ENCODE data around the gene LRRC7.

LRRC7 gene

GRCh38 chr1:69993810-69994209 is 426.1 kb downstream of the LRRC7 start:
- TF ChIP-seq REST (IDR thresholded peaks at IDR 0.05; ENCODE audit: low read depth) = no peak
- TF ChIP-seq MAX (IDR thresholded peaks at IDR 0.05) = no peak
- TF ChIP-seq YY1 (IDR thresholded peaks at IDR 0.05; ENCODE audit: low read depth) = no peak
- TF ChIP-seq NFIC (IDR thresholded peaks at IDR 0.05) = no peak
- no peak for TF ChIP-seq ZBTB7A (IDR thresholded peaks at IDR 0.05; ENCODE audit: low read depth)
- TF ChIP-seq TAF1 (IDR thresholded peaks at IDR 0.05; ENCODE audit: low read depth) = no peak
- TF ChIP-seq CREB1 (IDR thresholded peaks at IDR 0.05; ENCODE audit: low read depth) = no peak
- no peak for TF ChIP-seq RAD21 (IDR thresholded peaks at IDR 0.05; ENCODE audit: low read depth)
- TF ChIP-seq TEAD4 (IDR thresholded peaks at IDR 0.05) = no peak
- TF ChIP-seq FOXM1 (IDR thresholded peaks at IDR 0.05; ENCODE audit: borderline replicate concordance, low read depth) = no peak
- no peak for TF ChIP-seq TCF12 (IDR thresholded peaks at IDR 0.05; ENCODE audit: low read depth)
- TF ChIP-seq CEBPB (IDR thresholded peaks at IDR 0.05) = no peak
- TF ChIP-seq, protein P1, sequence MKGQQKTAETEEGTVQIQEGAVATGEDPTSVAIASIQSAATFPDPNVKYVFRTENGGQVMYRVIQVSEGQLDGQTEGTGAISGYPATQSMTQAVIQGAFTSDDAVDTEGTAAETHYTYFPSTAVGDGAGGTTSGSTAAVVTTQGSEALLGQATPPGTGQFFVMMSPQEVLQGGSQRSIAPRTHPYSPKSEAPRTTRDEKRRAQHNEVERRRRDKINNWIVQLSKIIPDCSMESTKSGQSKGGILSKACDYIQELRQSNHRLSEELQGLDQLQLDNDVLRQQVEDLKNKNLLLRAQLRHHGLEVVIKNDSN (IDR thresholded peaks at IDR 0.05) = no peak
- no peak for TF ChIP-seq EP300 (IDR thresholded peaks at IDR 0.05; ENCODE audit: borderline replicate concordance)
- TF ChIP-seq EGR1 (IDR thresholded peaks at IDR 0.05) = no peak

DNA sequence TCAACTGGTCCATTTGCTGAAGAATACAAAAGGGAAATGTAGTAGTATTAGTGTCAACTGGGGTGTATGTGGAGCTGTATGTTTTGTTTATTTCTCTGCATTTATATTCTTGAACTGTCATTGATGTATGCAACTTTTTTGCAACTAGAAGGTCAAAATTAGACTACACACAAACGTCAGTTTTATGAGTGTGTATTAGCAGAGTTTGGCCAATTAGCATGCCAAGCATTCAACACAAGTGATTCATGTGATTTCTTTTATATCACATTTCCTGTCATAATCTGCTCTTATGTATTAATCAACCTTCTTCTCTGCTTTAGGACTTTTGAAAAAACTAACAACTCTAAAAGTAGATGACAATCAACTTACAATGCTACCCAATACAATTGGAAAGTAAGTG is 426.5 kb downstream of the LRRC7 start:
- TF ChIP-seq YY1 (IDR thresholded peaks at IDR 0.05; ENCODE audit: low read depth) (no peak), TEAD4 (IDR thresholded peaks at IDR 0.05) (no peak), REST (IDR thresholded peaks at IDR 0.05; ENCODE audit: low read depth) (no peak), FOXM1 (IDR thresholded peaks at IDR 0.05; ENCODE audit: borderline replicate concordance, low read depth) (no peak), MAX (IDR thresholded peaks at IDR 0.05) (no peak), CREB1 (IDR thresholded peaks at IDR 0.05; ENCODE audit: low read depth) (no peak), EP300 (IDR thresholded peaks at IDR 0.05; ENCODE audit: borderline replicate concordance) (no peak), TCF12 (IDR thresholded peaks at IDR 0.05; ENCODE audit: low read depth) (no peak), RAD21 (IDR thresholded peaks at IDR 0.05; ENCODE audit: low read depth) (no peak), ZBTB7A (IDR thresholded peaks at IDR 0.05; ENCODE audit: low read depth) (no peak), EGR1 (IDR thresholded peaks at IDR 0.05) (no peak), NFIC (IDR thresholded peaks at IDR 0.05) (no peak), TAF1 (IDR thresholded peaks at IDR 0.05; ENCODE audit: low read depth) (no peak)
- TF ChIP-seq, protein P1 (IDR thresholded peaks at IDR 0.05) = no peak

GRCh38 chr1:69998847-69999246 is 431.1 kb downstream of the LRRC7 start:
- TF ChIP-seq TAF1 (IDR thresholded peaks at IDR 0.05; ENCODE audit: low read depth) = no peak
- TF ChIP-seq, protein P1 (IDR thresholded peaks at IDR 0.05) = no peak
- TF ChIP-seq EP300 (IDR thresholded peaks at IDR 0.05; ENCODE audit: borderline replicate concordance) = no peak
- no peak for TF ChIP-seq TEAD4 (IDR thresholded peaks at IDR 0.05)
- TF ChIP-seq MAX (IDR thresholded peaks at IDR 0.05) = no peak
- TF ChIP-seq CREB1 (IDR thresholded peaks at IDR 0.05; ENCODE audit: low read depth) = no peak
- TF ChIP-seq TCF12 (IDR thresholded peaks at IDR 0.05; ENCODE audit: low read depth) = no peak
- no peak for TF ChIP-seq NFIC (IDR thresholded peaks at IDR 0.05)
- no peak for TF ChIP-seq FOXM1 (IDR thresholded peaks at IDR 0.05; ENCODE audit: borderline replicate concordance, low read depth)
- TF ChIP-seq ZBTB7A (IDR thresholded peaks at IDR 0.05; ENCODE audit: low read depth) = no peak
- TF ChIP-seq YY1 (IDR thresholded peaks at IDR 0.05; ENCODE audit: low read depth) = no peak
- no peak for TF ChIP-seq EGR1 (IDR thresholded peaks at IDR 0.05)
- no peak for TF ChIP-seq REST (IDR thresholded peaks at IDR 0.05; ENCODE audit: low read depth)
- no peak for TF ChIP-seq RAD21 (IDR thresholded peaks at IDR 0.05; ENCODE audit: low read depth)
- no peak for TF ChIP-seq CEBPB (IDR thresholded peaks at IDR 0.05)
